GM18951 (cell line): ENCODE results near the gene SCAPER.

Experiments
- POLR2A ChIP-seq: IDR thresholded peaks from 4 replicates; pipeline ENCODE4 v1.6.1; 2011; ENCODE audit warnings: mild to moderate bottlenecking; ENCODE audit not compliant: insufficient read length, insufficient read depth; ENCODE audit errors: extremely low read depth
- in situ Hi-C: fragments of 300-500 bp; cut with MboI; formaldehyde crosslinking; loops from one replicate; pipeline ENCODE4 v1.12.0; 2022; ENCODE audit warnings: low sequenced_read_pairs, mixed read lengths, inconsistent platforms; ENCODE audit not compliant: unreplicated experiment

SCAPER gene

GRCh38 chr15:76682259-76682658 is 222.9 kb downstream of the SCAPER start:
- in situ Hi-C loops: no loop called here
- TF ChIP-seq POLR2A: no peak

- in situ Hi-C loops: no loop called here
These were observed 226.4 kb downstream of the SCAPER start for GRCh38 chr15:76678766-76679165.

GRCh38 chr15:76674883-76675282 is 230.3 kb downstream of the SCAPER start:
- in situ Hi-C loops: no loop called here

More at GRCh38 chr15:76678766-76679165, 226.4 kb downstream of the SCAPER start:
- no peak for TF ChIP-seq POLR2A

GRCh38 chr15:76669521-76670207 is 235.5 kb downstream of the SCAPER start:
- no peak for TF ChIP-seq POLR2A

More at GRCh38 chr15:76674883-76675282, 230.3 kb downstream of the SCAPER start:
- TF ChIP-seq POLR2A: no peak

GRCh38 chr15:76668900-76669299 is 236.2 kb downstream of the SCAPER start:
- no peak for TF ChIP-seq POLR2A
- in situ Hi-C loops: no loop called here

More at GRCh38 chr15:76669521-76670207, 235.5 kb downstream of the SCAPER start:
- in situ Hi-C loops: no loop called here

GRCh38 chr15:76667943-76668715 is 237.0 kb downstream of the SCAPER start:
- in situ Hi-C loops: no loop called here
- TF ChIP-seq POLR2A: no peak

- in situ Hi-C loops: no loop called here
- no peak for TF ChIP-seq POLR2A
These were observed 240.2 kb downstream of the SCAPER start for GRCh38 chr15:76664895-76665294.

GRCh38 chr15:76664411-76664810 is 240.7 kb downstream of the SCAPER start:
- in situ Hi-C loops: no loop called here

GRCh38 chr15:76663529-76663928 is 241.6 kb downstream of the SCAPER start:
- in situ Hi-C loops: no loop called here
- no peak for TF ChIP-seq POLR2A

More at GRCh38 chr15:76664411-76664810, 240.7 kb downstream of the SCAPER start:
- no peak for TF ChIP-seq POLR2A

GRCh38 chr15:76648732-76649444 is 256.3 kb downstream of the SCAPER start:
- no peak for TF ChIP-seq POLR2A
- in situ Hi-C loops: no loop called here

GRCh38 chr15:76647612-76648011 is 257.5 kb downstream of the SCAPER start:
- no peak for TF ChIP-seq POLR2A
- in situ Hi-C loops: no loop called here

- TF ChIP-seq POLR2A: no peak
- in situ Hi-C loops: no loop called here
These were observed 260.5 kb downstream of the SCAPER start for GRCh38 chr15:76644646-76645045.

- no peak for TF ChIP-seq POLR2A
- in situ Hi-C loops: no loop called here
These were observed 262.5 kb downstream of the SCAPER start for GRCh38 chr15:76642671-76643070.
